ENCODE measurements around the gene OR51V1.

Gene OR51V1

DNA sequence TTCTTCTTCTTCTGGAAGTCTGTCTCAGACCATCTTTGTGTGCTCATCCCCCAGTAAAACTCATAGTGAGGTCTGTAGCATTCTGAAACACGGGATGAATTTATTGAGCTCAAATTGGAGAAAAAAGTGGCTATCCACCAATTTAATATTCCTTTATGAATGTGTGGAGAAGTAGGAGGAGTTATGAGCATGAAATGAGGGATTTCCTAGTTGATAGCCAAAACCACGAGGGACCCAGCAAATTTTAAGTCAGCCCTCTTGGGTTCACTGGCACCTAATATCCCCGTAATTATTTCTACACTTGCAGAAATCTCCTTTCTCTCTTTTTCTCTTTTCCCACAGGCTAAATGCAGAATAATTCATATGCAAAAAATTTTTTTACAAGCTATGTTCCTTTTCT lies 45.8 kb downstream of the OR51V1 start, which contains the start of gene OR52A1:
Gene OR52A1, minus strand, starts transcription at position 101 of the 400 bp plus-strand sequence. CDS start 2,388 bp downstream, outside the sequence.
- TF ChIP-seq, protein P1, sequence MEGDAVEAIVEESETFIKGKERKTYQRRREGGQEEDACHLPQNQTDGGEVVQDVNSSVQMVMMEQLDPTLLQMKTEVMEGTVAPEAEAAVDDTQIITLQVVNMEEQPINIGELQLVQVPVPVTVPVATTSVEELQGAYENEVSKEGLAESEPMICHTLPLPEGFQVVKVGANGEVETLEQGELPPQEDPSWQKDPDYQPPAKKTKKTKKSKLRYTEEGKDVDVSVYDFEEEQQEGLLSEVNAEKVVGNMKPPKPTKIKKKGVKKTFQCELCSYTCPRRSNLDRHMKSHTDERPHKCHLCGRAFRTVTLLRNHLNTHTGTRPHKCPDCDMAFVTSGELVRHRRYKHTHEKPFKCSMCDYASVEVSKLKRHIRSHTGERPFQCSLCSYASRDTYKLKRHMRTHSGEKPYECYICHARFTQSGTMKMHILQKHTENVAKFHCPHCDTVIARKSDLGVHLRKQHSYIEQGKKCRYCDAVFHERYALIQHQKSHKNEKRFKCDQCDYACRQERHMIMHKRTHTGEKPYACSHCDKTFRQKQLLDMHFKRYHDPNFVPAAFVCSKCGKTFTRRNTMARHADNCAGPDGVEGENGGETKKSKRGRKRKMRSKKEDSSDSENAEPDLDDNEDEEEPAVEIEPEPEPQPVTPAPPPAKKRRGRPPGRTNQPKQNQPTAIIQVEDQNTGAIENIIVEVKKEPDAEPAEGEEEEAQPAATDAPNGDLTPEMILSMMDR (IDR thresholded peaks at IDR 0.05; ENCODE audit: borderline replicate concordance, control extremely low read depth, extremely low read depth, insufficient read depth, missing control alignments): no peak
- DNase-seq (ENCODE audit: low spot score): no peak
- in situ Hi-C loops (cut with MboI; ENCODE audit: low sequenced_read_pairs, unreplicated experiment): no loop called here

DNA sequence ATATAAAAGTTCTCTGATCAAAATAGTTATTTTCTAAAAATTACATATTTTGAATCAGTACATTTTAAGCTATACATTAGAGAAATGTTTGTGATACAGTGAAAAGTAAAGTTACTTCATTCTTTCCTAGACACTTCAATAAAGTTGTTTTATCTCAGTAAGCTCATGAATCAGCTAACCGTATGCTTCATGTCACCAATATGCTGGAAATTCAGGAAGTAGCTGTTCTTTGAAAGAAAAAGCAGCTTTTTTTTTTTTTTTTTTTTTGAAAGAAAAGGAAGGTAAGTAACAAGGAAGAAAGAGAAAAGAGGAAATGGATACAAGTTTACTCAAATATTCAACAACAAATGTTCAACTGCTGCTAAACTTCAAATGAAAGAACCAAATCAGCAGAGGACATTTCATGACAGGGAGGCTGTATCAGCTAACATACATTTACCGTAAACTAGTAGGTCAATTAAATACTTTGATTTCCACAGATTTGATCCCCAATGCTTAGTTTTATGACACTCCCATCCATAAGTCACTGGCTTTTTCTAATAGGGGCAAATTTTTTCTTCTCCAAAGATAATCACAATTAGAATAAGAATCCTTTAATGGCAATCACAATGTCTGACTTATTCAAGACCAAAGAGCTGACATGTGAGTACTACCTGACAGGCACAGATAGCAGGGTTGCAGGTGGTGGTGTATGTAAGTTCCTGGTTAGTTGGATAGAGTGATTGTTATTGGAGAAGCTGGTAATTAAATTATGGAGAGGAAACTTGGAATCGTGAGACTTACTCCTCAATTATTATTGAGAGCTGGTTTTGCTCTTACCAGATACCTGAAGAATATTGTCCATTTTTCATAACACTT lies 46.7 kb downstream of the OR51V1 start:
- in situ Hi-C loops (cut with MboI; ENCODE audit: low sequenced_read_pairs, unreplicated experiment): no loop called here
- TF ChIP-seq, protein P1 (IDR thresholded peaks at IDR 0.05; ENCODE audit: borderline replicate concordance, control extremely low read depth, extremely low read depth, insufficient read depth, missing control alignments): no peak
- DNase-seq (ENCODE audit: low spot score): no peak

DNA sequence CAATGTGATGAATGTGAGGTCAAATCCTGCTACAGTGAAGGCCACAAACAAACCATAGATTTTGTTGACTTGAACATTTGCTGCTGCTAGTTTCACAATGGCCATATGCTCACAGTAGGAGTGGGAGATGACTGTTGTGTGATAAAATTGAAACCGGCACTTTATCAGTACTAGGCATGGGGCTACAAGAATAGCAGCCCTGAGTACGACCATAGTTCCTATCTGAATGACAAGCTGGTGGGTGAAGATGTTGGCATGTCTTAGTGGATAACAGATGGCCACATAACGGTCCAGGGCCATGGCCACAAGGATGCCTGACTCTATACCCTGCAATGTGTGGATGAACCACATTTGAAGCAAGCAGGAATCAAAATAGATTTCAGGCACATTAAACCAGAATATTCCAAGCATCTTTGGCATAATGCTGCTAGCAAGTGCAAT lies 48.7 kb downstream of the OR51V1 start:
- TF ChIP-seq, protein P1 (IDR thresholded peaks at IDR 0.05; ENCODE audit: borderline replicate concordance, control extremely low read depth, extremely low read depth, insufficient read depth, missing control alignments): no peak
- in situ Hi-C loops (cut with MboI; ENCODE audit: low sequenced_read_pairs, unreplicated experiment): no loop called here
- DNase-seq (ENCODE audit: low spot score): no peak

All from GM13976 (cell line).